GM23338 (cell line): ENCODE data around the gene KAT8.
"Not testable (repeated sequence)": the region's sequence is repeated elsewhere in the genome, so short reads cannot be mapped to it uniquely, and the experiment has no call there.

Source experiments
- CREB1 ChIP-seq: fragments of 250-450 bp; sonication (Bioruptor Pico); IDR thresholded peaks from 2 replicates; pipeline ENCODE4 v1.5.0; 2020; ENCODE audit warnings: low read depth, mild to moderate bottlenecking, moderate library complexity
- CTCF ChIP-seq, 2 experiments: fragments of 200-600 bp in 1 of 2; sonication (generic) in 1 of 2; conservative IDR thresholded peaks; 2 replicates each; pipeline versions ENCODE4 v1.5.1 to v1.6.1; 2016 to 2017; ENCODE audit warnings: antibody characterized with exemption in 2 of 2, low read depth in 2 of 2, mild to moderate bottlenecking in 2 of 2, moderate library complexity in 1 of 2
- ETS1 ChIP-seq: IDR thresholded peaks from 2 replicates; pipeline ENCODE4 v1.6.1; 2016; ENCODE audit warnings: antibody characterized with exemption
- EZH2phosphoT487 ChIP-seq: fragments of 200-600 bp; sonication (generic); IDR thresholded peaks from one replicate; pipeline ENCODE4 v1.8.1; 2018; ENCODE audit warnings: antibody characterized with exemption; ENCODE audit not compliant: unreplicated experiment
- POLR2AphosphoS5 ChIP-seq: IDR thresholded peaks from 2 replicates; pipeline ENCODE4 v1.6.1; 2016; ENCODE audit warnings: antibody characterized with exemption, low read depth
- ZNF114 ChIP-seq: fragments of 250-450 bp; sonication (Bioruptor Pico); IDR thresholded peaks from 2 replicates; pipeline ENCODE4 v1.5.0; 2020; ENCODE audit warnings: mild to moderate bottlenecking, moderate library complexity

GRCh38 chr16:31100876-31101641 lies 16.4 kb upstream of the KAT8 start:
- not testable (repeated sequence) for TF ChIP-seq CREB1 (CRISPR knock-in tag); CTCF (conservative IDR thresholded peaks at IDR 0.05; ENCODE audit: low read depth in 2 of 2); POLR2AphosphoS5; EZH2phosphoT487; ZNF114; ETS1
